ENCODE measurements around the gene SRGN. TPM values are rescaled to one million over a fixed set of nuclear protein-coding genes. Genes with fewer than 3 reads are reported as not detected.
A peak's percentile ranks its signal among the peaks of the same experiment; 100 is the strongest.
"Not testable (repeated sequence)": the region's sequence is repeated elsewhere in the genome, so short reads cannot be mapped to it uniquely, and the experiment has no call there.

The SRGN gene, protein sequence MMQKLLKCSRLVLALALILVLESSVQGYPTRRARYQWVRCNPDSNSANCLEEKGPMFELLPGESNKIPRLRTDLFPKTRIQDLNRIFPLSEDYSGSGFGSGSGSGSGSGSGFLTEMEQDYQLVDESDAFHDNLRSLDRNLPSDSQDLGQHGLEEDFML
- 54.3 TPM for total RNA-seq

DNA sequence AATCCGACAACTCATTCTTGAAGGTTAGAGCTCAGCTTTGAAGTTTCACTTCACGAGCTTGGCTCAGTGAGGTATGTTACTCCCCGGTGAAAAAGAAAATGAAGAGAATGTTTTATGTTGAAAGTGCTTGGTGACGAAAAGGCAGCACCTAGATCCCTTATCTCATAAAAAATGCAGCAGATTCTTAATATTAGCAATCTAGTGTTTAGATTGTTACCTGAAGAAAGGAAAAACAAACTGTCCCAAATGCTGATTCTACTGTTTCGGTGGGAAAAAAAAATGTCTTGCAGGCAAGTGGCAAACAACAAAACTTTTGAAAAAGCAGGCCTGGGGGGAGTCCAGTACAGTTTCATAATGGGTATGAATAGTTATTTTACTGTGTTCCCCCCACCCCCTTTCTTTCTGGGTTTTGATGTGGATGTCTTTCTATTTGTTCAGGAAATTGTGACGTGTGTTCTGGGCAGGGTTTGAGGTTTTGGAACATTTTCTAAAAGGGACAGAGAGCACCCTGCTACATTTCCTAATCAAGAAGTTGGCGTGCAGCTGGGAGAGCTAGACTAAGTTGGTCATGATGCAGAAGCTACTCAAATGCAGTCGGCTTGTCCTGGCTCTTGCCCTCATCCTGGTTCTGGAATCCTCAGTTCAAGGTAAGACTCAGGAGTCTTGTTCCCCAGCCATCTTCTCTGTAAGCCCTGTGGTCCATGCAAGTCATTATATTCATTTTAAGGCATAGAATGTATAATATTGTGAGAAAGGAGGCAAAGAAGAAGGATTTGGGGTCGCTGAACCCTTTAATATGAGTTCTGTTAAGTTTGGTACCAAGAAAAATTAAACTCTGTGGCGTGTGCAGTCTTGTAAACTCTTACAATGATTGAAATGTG lies at the start of gene SRGN:
Gene SRGN (plus strand): TSS at position 514 of the 881 bp plus-strand sequence. CDS start 55 bp downstream, at position 569.
- H3K9ac ChIP-seq (ENCODE audit: low read depth in 1 of 3, low read length in 3 of 3), result peak within 1 kb of the TSS; percentile 42 to 66 (median 60)
- H3K4me1 ChIP-seq (ENCODE audit: control insufficient read depth in 3 of 3, insufficient read depth in 3 of 3, low read length in 3 of 3), result peaks cover 2 to 7% (median 7%) of the 10 kb centered on the region in 3 donors
- no peaks in the 10 kb centered on the region for H3K27me3 ChIP-seq (ENCODE audit: control insufficient read depth in 3 of 3, insufficient read depth in 3 of 3, low read length in 3 of 3)
- no peaks in the 10 kb centered on the region for H3K36me3 ChIP-seq (ENCODE audit: control insufficient read depth in 3 of 3, insufficient read depth in 3 of 3, low read length in 3 of 3)
- H3K9me3 ChIP-seq (ENCODE audit: control insufficient read depth in 3 of 3, low read length in 3 of 3), result no peaks in the 10 kb centered on the region
- peak within 1 kb of the TSS; percentile 3 to 68 (median 4) for H3K4me3 ChIP-seq (ENCODE audit: low read length in 3 of 3)
- H3K27ac ChIP-seq (ENCODE audit: low read depth, low read length), result peak within 1 kb of the TSS; percentile 81

- not testable (repeated sequence) for H3K9ac ChIP-seq (ENCODE audit: low read depth in 1 of 3, low read length in 3 of 3); H3K27ac ChIP-seq (ENCODE audit: low read depth, low read length); H3K4me1 ChIP-seq (ENCODE audit: control insufficient read depth in 3 of 3, insufficient read depth in 3 of 3, low read length in 3 of 3); H3K27me3 ChIP-seq (ENCODE audit: control insufficient read depth in 3 of 3, insufficient read depth in 3 of 3, low read length in 3 of 3); H3K36me3 ChIP-seq (ENCODE audit: control insufficient read depth in 3 of 3, insufficient read depth in 3 of 3, low read length in 3 of 3); H3K9me3 ChIP-seq (ENCODE audit: control insufficient read depth in 3 of 3, low read length in 3 of 3); H3K4me3 ChIP-seq (ENCODE audit: low read length in 3 of 3)
Measured at GRCh38 chr10:69040904-69041303, 47.0 kb upstream of the SRGN start.

DNA sequence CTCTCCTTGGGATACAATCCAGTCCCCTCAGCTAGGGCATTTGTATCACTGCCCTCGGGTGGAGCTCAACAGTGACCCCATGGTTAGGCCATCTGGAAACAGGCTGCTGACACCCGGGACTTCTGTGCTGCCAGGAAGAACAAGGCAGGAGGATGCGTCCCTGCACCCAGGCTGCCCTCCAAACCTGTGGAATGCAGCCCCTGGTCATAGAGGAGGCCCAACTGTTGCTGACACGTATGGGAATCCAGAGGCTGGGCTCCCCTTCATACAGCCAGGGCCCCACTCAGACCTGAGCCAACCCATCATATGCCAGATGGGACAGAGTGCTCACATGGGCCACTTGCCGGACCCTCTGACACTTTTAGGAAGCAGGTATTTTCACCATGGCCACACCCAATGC lies 45.5 kb upstream of the SRGN start:
- H3K9ac ChIP-seq (ENCODE audit: low read depth in 1 of 3, low read length in 3 of 3), result no peak overlapping the region
- no peaks in the 10 kb centered on the region for H3K9me3 ChIP-seq (ENCODE audit: control insufficient read depth in 3 of 3, low read length in 3 of 3)
- no peak overlapping the region for H3K4me3 ChIP-seq (ENCODE audit: low read length in 3 of 3)
- no peak overlapping the region for H3K27ac ChIP-seq (ENCODE audit: low read depth, low read length)
- H3K36me3 ChIP-seq (ENCODE audit: control insufficient read depth in 3 of 3, insufficient read depth in 3 of 3, low read length in 3 of 3), result no peaks in the 10 kb centered on the region
- no peaks in the 10 kb centered on the region for H3K4me1 ChIP-seq (ENCODE audit: control insufficient read depth in 3 of 3, insufficient read depth in 3 of 3, low read length in 3 of 3)
- H3K27me3 ChIP-seq (ENCODE audit: control insufficient read depth in 3 of 3, insufficient read depth in 3 of 3, low read length in 3 of 3), result no peaks in the 10 kb centered on the region

DNA sequence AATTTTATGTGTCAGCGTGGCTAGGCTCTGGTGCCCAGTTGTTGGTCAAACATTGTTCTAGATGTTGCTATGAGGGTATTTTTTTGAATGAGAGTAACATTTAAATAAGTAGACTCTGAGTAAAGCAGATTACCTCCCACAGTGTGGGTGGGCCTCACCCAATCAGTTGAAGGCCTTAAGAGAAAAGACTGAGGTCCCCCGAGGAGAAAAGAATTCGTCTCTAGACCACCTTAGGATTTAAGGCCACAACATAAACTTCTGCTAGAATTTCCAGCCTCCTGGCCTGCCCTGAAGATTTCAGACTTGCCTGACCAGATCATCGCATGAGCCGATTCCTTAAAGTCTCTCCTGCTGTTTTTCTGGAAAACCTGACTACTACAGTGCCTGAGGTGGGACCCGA lies 45.1 kb upstream of the SRGN start:
- Histone ChIP-seq H3K27me3 (ENCODE audit: control insufficient read depth in 3 of 3, insufficient read depth in 3 of 3, low read length in 3 of 3) (no peaks in the 10 kb centered on the region), H3K4me1 (ENCODE audit: control insufficient read depth in 3 of 3, insufficient read depth in 3 of 3, low read length in 3 of 3) (no peaks in the 10 kb centered on the region), H3K9ac (ENCODE audit: low read depth in 1 of 3, low read length in 3 of 3) (no peak overlapping the region), H3K36me3 (ENCODE audit: control insufficient read depth in 3 of 3, insufficient read depth in 3 of 3, low read length in 3 of 3) (no peaks in the 10 kb centered on the region), H3K9me3 (ENCODE audit: control insufficient read depth in 3 of 3, low read length in 3 of 3) (no peaks in the 10 kb centered on the region), H3K4me3 (ENCODE audit: low read length in 3 of 3) (no peak overlapping the region), H3K27ac (ENCODE audit: low read depth, low read length) (no peak overlapping the region)

GRCh38 chr10:69043931-69044531 lies 43.9 kb upstream of the SRGN start:
- no peaks in the 10 kb centered on the region for H3K9me3 ChIP-seq (ENCODE audit: control insufficient read depth in 3 of 3, low read length in 3 of 3)
- no peaks in the 10 kb centered on the region for H3K27me3 ChIP-seq (ENCODE audit: control insufficient read depth in 3 of 3, insufficient read depth in 3 of 3, low read length in 3 of 3)
- H3K27ac ChIP-seq (ENCODE audit: low read depth, low read length), result no peak overlapping the region
- H3K4me3 ChIP-seq (ENCODE audit: low read length in 3 of 3), result no peak overlapping the region
- H3K9ac ChIP-seq (ENCODE audit: low read depth in 1 of 3, low read length in 3 of 3), result no peak overlapping the region
- H3K4me1 ChIP-seq (ENCODE audit: control insufficient read depth in 3 of 3, insufficient read depth in 3 of 3, low read length in 3 of 3), result no peaks in the 10 kb centered on the region
- no peaks in the 10 kb centered on the region for H3K36me3 ChIP-seq (ENCODE audit: control insufficient read depth in 3 of 3, insufficient read depth in 3 of 3, low read length in 3 of 3)

DNA sequence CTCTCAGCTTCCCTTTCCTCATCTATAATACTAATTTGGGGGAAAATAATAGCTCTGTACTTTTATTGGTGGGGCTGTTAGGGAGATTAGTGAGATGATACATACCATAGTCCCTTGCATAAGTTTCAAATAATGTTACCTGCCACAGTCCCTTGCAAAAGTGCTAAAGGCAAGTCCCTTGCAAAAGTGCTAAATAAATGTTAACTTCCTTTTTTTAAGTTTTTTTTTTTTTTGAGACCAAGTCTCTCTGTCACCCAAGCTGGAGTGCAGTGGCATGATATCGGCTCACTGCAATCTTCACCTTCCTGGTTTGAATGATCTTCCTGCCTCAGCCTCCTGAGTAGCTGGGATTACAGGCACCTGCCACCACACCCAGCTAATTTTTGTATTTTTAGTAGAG lies 43.4 kb upstream of the SRGN start:
- H3K36me3 ChIP-seq (ENCODE audit: control insufficient read depth in 3 of 3, insufficient read depth in 3 of 3, low read length in 3 of 3), result no peaks in the 10 kb centered on the region
- no peaks in the 10 kb centered on the region for H3K9me3 ChIP-seq (ENCODE audit: control insufficient read depth in 3 of 3, low read length in 3 of 3)
- no peak overlapping the region for H3K9ac ChIP-seq (ENCODE audit: low read depth in 1 of 3, low read length in 3 of 3)
- no peak overlapping the region for H3K4me3 ChIP-seq (ENCODE audit: low read length in 3 of 3)
- H3K27me3 ChIP-seq (ENCODE audit: control insufficient read depth in 3 of 3, insufficient read depth in 3 of 3, low read length in 3 of 3), result no peaks in the 10 kb centered on the region
- H3K4me1 ChIP-seq (ENCODE audit: control insufficient read depth in 3 of 3, insufficient read depth in 3 of 3, low read length in 3 of 3), result no peaks in the 10 kb centered on the region
- H3K27ac ChIP-seq (ENCODE audit: low read depth, low read length), result no peak overlapping the region

GRCh38 chr10:69045441-69046300 lies 42.2 kb upstream of the SRGN start:
- no peaks in the 10 kb centered on the region for H3K9me3 ChIP-seq (ENCODE audit: control insufficient read depth in 3 of 3, low read length in 3 of 3)
- no peaks in the 10 kb centered on the region for H3K4me1 ChIP-seq (ENCODE audit: control insufficient read depth in 3 of 3, insufficient read depth in 3 of 3, low read length in 3 of 3)
- H3K9ac ChIP-seq (ENCODE audit: low read depth in 1 of 3, low read length in 3 of 3), result no peak overlapping the region
- H3K4me3 ChIP-seq (ENCODE audit: low read length in 3 of 3), result no peak overlapping the region
- no peaks in the 10 kb centered on the region for H3K27me3 ChIP-seq (ENCODE audit: control insufficient read depth in 3 of 3, insufficient read depth in 3 of 3, low read length in 3 of 3)
- H3K36me3 ChIP-seq (ENCODE audit: control insufficient read depth in 3 of 3, insufficient read depth in 3 of 3, low read length in 3 of 3), result no peaks in the 10 kb centered on the region
- peak overlapping the region; percentile 54 for H3K27ac ChIP-seq (ENCODE audit: low read depth, low read length)

- Histone ChIP-seq H3K9ac (ENCODE audit: low read depth in 1 of 3, low read length in 3 of 3) (no peak overlapping the region), H3K27me3 (ENCODE audit: control insufficient read depth in 3 of 3, insufficient read depth in 3 of 3, low read length in 3 of 3) (no peaks in the 10 kb centered on the region), H3K27ac (ENCODE audit: low read depth, low read length) (peak overlapping the region; percentile 42), H3K4me1 (ENCODE audit: control insufficient read depth in 3 of 3, insufficient read depth in 3 of 3, low read length in 3 of 3) (peaks cover under 1 to 4% (median 3%) of the 10 kb centered on the region in 3 donors), H3K36me3 (ENCODE audit: control insufficient read depth in 3 of 3, insufficient read depth in 3 of 3, low read length in 3 of 3) (no peaks in the 10 kb centered on the region), H3K4me3 (ENCODE audit: low read length in 3 of 3) (no peak overlapping the region), H3K9me3 (ENCODE audit: control insufficient read depth in 3 of 3, low read length in 3 of 3) (no peaks in the 10 kb centered on the region)
Measured at GRCh38 chr10:69047111-69047832, 40.6 kb upstream of the SRGN start.

DNA sequence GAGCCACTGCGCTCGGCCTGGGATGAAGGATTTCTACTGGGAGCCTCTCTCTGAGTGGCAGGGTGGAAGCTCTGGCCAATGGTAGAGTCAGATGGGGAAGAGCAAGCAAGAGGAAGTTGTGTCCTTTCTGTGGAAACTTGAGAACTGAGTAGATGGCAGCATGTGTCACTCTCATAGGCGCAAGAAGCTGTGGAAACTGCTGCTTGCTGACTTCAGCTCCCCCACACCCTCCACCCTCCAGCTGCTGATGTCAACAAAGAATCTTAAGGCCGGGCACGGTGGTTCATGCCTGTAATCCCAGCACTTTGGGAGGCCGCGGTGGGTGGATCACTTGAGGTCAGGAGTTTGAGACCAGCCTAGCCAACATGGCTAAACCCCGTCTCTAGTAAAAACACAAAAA lies 39.8 kb upstream of the SRGN start:
- Histone ChIP-seq H3K27ac (ENCODE audit: low read depth, low read length) (peak overlapping the region; percentile 71), H3K9ac (ENCODE audit: low read depth in 1 of 3, low read length in 3 of 3) (no peak overlapping the region), H3K4me3 (ENCODE audit: low read length in 3 of 3) (no peak overlapping the region), H3K4me1 (ENCODE audit: control insufficient read depth in 3 of 3, insufficient read depth in 3 of 3, low read length in 3 of 3) (peaks cover 3 to 4% (median 4%) of the 10 kb centered on the region in 3 donors), H3K36me3 (ENCODE audit: control insufficient read depth in 3 of 3, insufficient read depth in 3 of 3, low read length in 3 of 3) (no peaks in the 10 kb centered on the region), H3K27me3 (ENCODE audit: control insufficient read depth in 3 of 3, insufficient read depth in 3 of 3, low read length in 3 of 3) (no peaks in the 10 kb centered on the region), H3K9me3 (ENCODE audit: control insufficient read depth in 3 of 3, low read length in 3 of 3) (no peaks in the 10 kb centered on the region)
